ENCODE results near the gene C11orf97.

GRCh38 chr11:94526645-94527438, 14.6 kb downstream of the C11orf97 start:
- TF ChIP-seq REST (IDR thresholded peaks at IDR 0.05; ENCODE audit: insufficient read depth in 1 of 2, low read depth in 2 of 2, low read length in 2 of 2): no peak
- TF ChIP-seq POLR2AphosphoS5 (IDR thresholded peaks at IDR 0.05; ENCODE audit: low read depth, low read length): no peak
- TF ChIP-seq TAF1 (IDR thresholded peaks at IDR 0.05; ENCODE audit: borderline replicate concordance, insufficient read depth, low read length): no peak

Data from PFSK-1 (cell line).